ENCODE data around the gene ENTREP3.

DNA sequence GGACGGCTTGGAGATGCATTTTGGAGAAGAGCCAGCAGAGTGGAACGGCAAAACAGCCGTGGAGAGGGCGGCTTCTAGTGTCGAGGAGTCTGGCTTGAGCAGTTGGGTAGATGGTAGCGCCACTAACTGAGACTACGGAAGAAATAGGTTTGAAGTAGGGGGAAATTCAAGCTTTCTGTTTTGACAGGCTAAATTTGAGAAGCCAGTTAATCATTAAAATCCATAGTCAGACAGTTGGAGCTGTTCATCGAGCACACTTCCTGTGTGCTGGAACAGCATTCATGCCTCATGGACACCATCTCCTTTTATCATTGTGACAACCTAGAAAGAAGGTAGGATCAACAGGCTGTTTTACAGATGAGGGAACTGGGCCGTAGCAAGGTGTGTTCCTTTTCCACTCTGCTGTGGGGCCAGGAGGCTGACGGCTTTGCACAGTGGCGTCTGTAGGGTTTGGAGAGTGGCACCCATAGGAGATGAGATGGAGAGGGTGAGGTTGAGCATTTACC lies 49.3 kb upstream of the ENTREP3 start:
- TF ChIP-seq, protein P1, sequence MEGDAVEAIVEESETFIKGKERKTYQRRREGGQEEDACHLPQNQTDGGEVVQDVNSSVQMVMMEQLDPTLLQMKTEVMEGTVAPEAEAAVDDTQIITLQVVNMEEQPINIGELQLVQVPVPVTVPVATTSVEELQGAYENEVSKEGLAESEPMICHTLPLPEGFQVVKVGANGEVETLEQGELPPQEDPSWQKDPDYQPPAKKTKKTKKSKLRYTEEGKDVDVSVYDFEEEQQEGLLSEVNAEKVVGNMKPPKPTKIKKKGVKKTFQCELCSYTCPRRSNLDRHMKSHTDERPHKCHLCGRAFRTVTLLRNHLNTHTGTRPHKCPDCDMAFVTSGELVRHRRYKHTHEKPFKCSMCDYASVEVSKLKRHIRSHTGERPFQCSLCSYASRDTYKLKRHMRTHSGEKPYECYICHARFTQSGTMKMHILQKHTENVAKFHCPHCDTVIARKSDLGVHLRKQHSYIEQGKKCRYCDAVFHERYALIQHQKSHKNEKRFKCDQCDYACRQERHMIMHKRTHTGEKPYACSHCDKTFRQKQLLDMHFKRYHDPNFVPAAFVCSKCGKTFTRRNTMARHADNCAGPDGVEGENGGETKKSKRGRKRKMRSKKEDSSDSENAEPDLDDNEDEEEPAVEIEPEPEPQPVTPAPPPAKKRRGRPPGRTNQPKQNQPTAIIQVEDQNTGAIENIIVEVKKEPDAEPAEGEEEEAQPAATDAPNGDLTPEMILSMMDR (IDR thresholded peaks at IDR 0.05; ENCODE audit: borderline replicate concordance, extremely low read depth, low read length, poor library complexity, severe bottlenecking), result no peak
- no peak for TF ChIP-seq EZH2 (IDR thresholded peaks at IDR 0.05; ENCODE audit: borderline replicate concordance, low read depth, low read length, severe bottlenecking)

Data from DND-41 (cell line).